SK-N-SH (cell line): ENCODE results near the gene LMO2. TPM values are rescaled to one million over a fixed set of nuclear protein-coding genes. Genes with fewer than 3 reads are reported as not detected.

Source experiments
- CTCF ChIA-PET: fragments of 300-600, 350-600 bp; formaldehyde crosslinking; extraction: SDS; loops from one replicate; lab custom pipeline; 2021; lab: Yijun Ruan, JAX
- POLR2A ChIA-PET: fragments of 350-600 bp; sonication (Branson Sonifier 250); formaldehyde crosslinking; extraction: SDS; loops from one replicate; lab custom pipeline; 2020; ENCODE audit warnings: antibody characterized with exemption, inconsistent platforms; lab: Yijun Ruan, JAX
- DNase-seq: peaks from one replicate; pipeline ENCODE4 v3.0.0; 2012
- H2AFZ ChIP-seq: fragments of 200-600 bp; sonication (generic); 2 replicates; pipeline ENCODE4 v1.8.1; 2016; ENCODE audit warnings: antibody characterized with exemption, mild to moderate bottlenecking, low read depth
- H3F3A ChIP-seq: fragments of 200-600 bp; sonication (generic); replicated peaks from 2 replicates; pipeline ENCODE3; 2016; ENCODE audit warnings: antibody characterized with exemption, mild to moderate bottlenecking; ENCODE audit not compliant: insufficient read depth
- H3K27ac ChIP-seq, 2 experiments: fragments of 200-500 bp in 1 of 2; fragments of 200-600 bp in 1 of 2; sonication (Bioruptor generic) in 1 of 2; sonication (generic), shearing (Covaris generic) in 1 of 2; 2 replicates each; pipeline versions ENCODE4 v1.5.1 to v1.6.1; 2014 to 2016; ENCODE audit warnings: low read depth in 2 of 2, inconsistent platforms in 1 of 2, low read length in 1 of 2, mild to moderate bottlenecking in 1 of 2, mixed read lengths in 1 of 2
- H3K27me3 ChIP-seq: fragments of 200-600 bp; sonication (generic), shearing (Covaris generic); 2 replicates; pipeline ENCODE4 v1.6.1; 2016; ENCODE audit warnings: mixed run types; ENCODE audit not compliant: insufficient read depth
- H3K36me3 ChIP-seq, 2 experiments: fragments of 200-500 bp in 1 of 2; fragments of 200-600 bp in 1 of 2; sonication (Bioruptor generic) in 1 of 2; sonication (generic) in 1 of 2; replicated peaks in 1 of 2; 2 replicates each; pipeline versions ENCODE3 to v1.5.1; 2014 to 2016; ENCODE audit warnings: low read length in 1 of 2, mild to moderate bottlenecking in 1 of 2; ENCODE audit not compliant: insufficient read depth in 2 of 2, control insufficient read depth in 1 of 2
- H3K4me1 ChIP-seq, 2 experiments: fragments of 200-500 bp in 1 of 2; fragments of 200-600 bp in 1 of 2; sonication (Bioruptor generic) in 1 of 2; sonication (generic), shearing (Covaris generic) in 1 of 2; 2 replicates each; pipeline versions ENCODE4 v1.5.1 to v1.6.1; 2014 to 2016; ENCODE audit warnings: low read depth in 1 of 2, low read length in 1 of 2, mixed run types in 1 of 2; ENCODE audit not compliant: insufficient read depth in 2 of 2, control insufficient read depth in 1 of 2
- H3K4me2 ChIP-seq: fragments of 200-600 bp; sonication (generic), shearing (Covaris generic); 2 replicates; pipeline ENCODE4 v1.6.1; 2017; ENCODE audit warnings: mixed run types
- H3K4me3 ChIP-seq, 2 experiments: fragments of 200-500 bp in 1 of 2; fragments of 200-600 bp in 1 of 2; sonication (Bioruptor generic) in 1 of 2; sonication (generic), shearing (Covaris generic) in 1 of 2; 2 replicates each; pipeline versions ENCODE4 v1.5.1 to v1.8.1; 2014 to 2016; ENCODE audit warnings: low read depth in 2 of 2, inconsistent platforms in 1 of 2, low read length in 1 of 2, mild to moderate bottlenecking in 1 of 2, mixed read lengths in 1 of 2, moderate library complexity in 1 of 2
- H3K79me2 ChIP-seq: fragments of 200-600 bp; sonication (generic); 2 replicates; pipeline ENCODE4 v1.8.1; 2017; ENCODE audit warnings: mild to moderate bottlenecking; ENCODE audit not compliant: insufficient read depth
- H3K9ac ChIP-seq: fragments of 200-600 bp; sonication (generic); 2 replicates; pipeline ENCODE4 v1.6.1; 2017; ENCODE audit warnings: mixed run types
- H3K9me2 ChIP-seq: fragments of 200-600 bp; sonication (generic); 2 replicates; pipeline ENCODE4 v1.6.1; 2017; ENCODE audit warnings: mixed run types
- H3K9me3 ChIP-seq: fragments of 200-600 bp; sonication (generic); 2 replicates; pipeline ENCODE4 v1.6.1; 2017; ENCODE audit warnings: mixed run types, mild to moderate bottlenecking, moderate library complexity
- H4K20me1 ChIP-seq: fragments of 200-600 bp; sonication (generic); 2 replicates; pipeline ENCODE4 v1.6.1; 2017; ENCODE audit warnings: mild to moderate bottlenecking, mixed run types; ENCODE audit not compliant: insufficient read depth
- ELF1 ChIP-seq: IDR thresholded peaks from 2 replicates; pipeline ENCODE4 v1.4.0; 2012
- EZH2phosphoT487 ChIP-seq: fragments of 200-600 bp; sonication (generic); IDR thresholded peaks from 2 replicates; pipeline ENCODE4 v1.6.1; 2017; ENCODE audit warnings: low read depth, mixed run types, mild to moderate bottlenecking, antibody characterized with exemption, moderate library complexity, borderline replicate concordance
- FOXM1 ChIP-seq: IDR thresholded peaks from 2 replicates; pipeline ENCODE4 v1.4.0; 2012; ENCODE audit warnings: low read depth, mild to moderate bottlenecking
- GABPA ChIP-seq: IDR thresholded peaks from 2 replicates; pipeline ENCODE4 v1.4.0; 2012; ENCODE audit warnings: low read depth, mild to moderate bottlenecking
- GATA2 ChIP-seq: sonication (generic); formaldehyde crosslinking; IDR thresholded peaks from 2 replicates; pipeline ENCODE4 v1.5.0; 2020; ENCODE audit warnings: mild to moderate bottlenecking, missing genetic modification reagents
- MEF2A ChIP-seq: IDR thresholded peaks from 2 replicates; pipeline ENCODE4 v1.4.0; 2012; ENCODE audit warnings: low read depth, borderline replicate concordance
- MXI1 ChIP-seq: IDR thresholded peaks from 2 replicates; pipeline ENCODE4 v1.6.1; 2012; ENCODE audit warnings: mild to moderate bottlenecking, low read depth, low read length, improper control_type of control experiment
- NFIC ChIP-seq: IDR thresholded peaks from 2 replicates; pipeline ENCODE4 v1.4.0; 2012; ENCODE audit warnings: borderline replicate concordance
- NRF1 ChIP-seq: IDR thresholded peaks from 2 replicates; pipeline ENCODE4 v1.6.1; 2012; ENCODE audit warnings: low read depth, mild to moderate bottlenecking, low read length
- POLR2AphosphoS5 ChIP-seq: IDR thresholded peaks from 2 replicates; pipeline ENCODE4 v1.6.1; 2012; ENCODE audit warnings: low read depth, low read length
- RAD21 ChIP-seq: IDR thresholded peaks from 2 replicates; pipeline ENCODE4 v1.6.1; 2012; ENCODE audit warnings: mild to moderate bottlenecking, low read length
- RCOR1 ChIP-seq: fragments of 150-350 bp; IDR thresholded peaks from 2 replicates; pipeline ENCODE4 v1.6.1; 2017; ENCODE audit warnings: antibody characterized with exemption, low read length
- RXRA ChIP-seq: IDR thresholded peaks from 2 replicates; pipeline ENCODE4 v1.4.0; 2012; ENCODE audit warnings: low read depth, mild to moderate bottlenecking, borderline replicate concordance
- SMC3 ChIP-seq: IDR thresholded peaks from 2 replicates; pipeline ENCODE4 v1.6.1; 2012; ENCODE audit warnings: low read depth, low read length, improper control_type of control experiment
- TCF12 ChIP-seq: IDR thresholded peaks from 2 replicates; pipeline ENCODE4 v1.4.0; 2012
- TEAD4 ChIP-seq: IDR thresholded peaks from 2 replicates; pipeline ENCODE4 v1.4.0; 2012; ENCODE audit warnings: mild to moderate bottlenecking, borderline replicate concordance; ENCODE audit not compliant: insufficient read depth
- WGBS: methylation state at CpG from one replicate; pipeline ENCODE4 v1.1.6; 2017; ENCODE audit warnings: low lambda C conversion rate; 5-methylcytosine and 5-hydroxymethylcytosine counted together
- polyA plus RNA-seq, 3 experiments: library from polyadenylated mRNA; depleted of rRNA; stranded (reverse); fragments of >200 nt; gene quantifications; 2 replicates each; pipeline ENCODE4 v1.2.3, GENCODE V29; 2012
- TF ChIP-seq, protein P1 (sequence below): IDR thresholded peaks from 2 replicates; pipeline ENCODE4 v1.4.0; 2012; ENCODE audit warnings: low read depth, borderline replicate concordance
- TF ChIP-seq, protein P2 (sequence below): fragments of 200-600 bp; sonication (generic); IDR thresholded peaks from 2 replicates; pipeline ENCODE4 v1.6.1; 2017; ENCODE audit warnings: antibody characterized with exemption, mild to moderate bottlenecking, moderate library complexity
- TF ChIP-seq, protein P3 (sequence below): fragments of 150-350 bp; IDR thresholded peaks from 2 replicates; pipeline ENCODE4 v1.6.1; 2017; ENCODE audit warnings: antibody characterized with exemption, low read length, low read depth, borderline replicate concordance
- TF ChIP-seq, protein P4 (sequence below): IDR thresholded peaks from 2 replicates; pipeline ENCODE4 v1.4.0; 2012; ENCODE audit warnings: low read depth
- TF ChIP-seq, protein P5 (sequence below): IDR thresholded peaks from 2 replicates; pipeline ENCODE4 v1.6.1; 2012; ENCODE audit warnings: mild to moderate bottlenecking, low read depth, low read length, moderate library complexity

LMO2 gene
- polyA plus RNA-seq, 1 of the 3 experiments (the other 2 are of a cell fraction) = 0.05 TPM

DNA sequence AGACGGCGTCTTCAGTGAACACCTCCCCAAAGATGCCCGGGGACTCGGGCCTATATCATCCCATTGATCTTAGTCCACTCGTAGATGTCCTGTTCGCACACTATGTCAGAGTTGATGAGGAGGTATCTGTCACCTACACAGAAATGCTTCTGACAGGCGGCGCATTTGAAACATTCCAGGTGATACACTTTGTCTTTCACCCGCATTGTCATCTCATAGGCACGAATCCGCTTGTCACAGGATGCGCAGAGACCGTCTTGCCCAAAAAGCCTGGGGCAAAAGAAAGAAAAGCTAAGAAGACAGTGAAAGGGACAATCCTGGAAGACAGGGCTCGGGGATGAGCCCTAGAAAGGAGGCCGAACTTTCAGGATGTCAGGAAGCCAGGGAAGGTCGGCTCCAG is 32.6 kb downstream of the LMO2 start:
- 81% methylated on average over 15 of the region's 16 CpGs for WGBS
- no peak overlapping the region for H3K4me2 ChIP-seq
- no peak for DNase-seq
- H4K20me1 ChIP-seq = no peaks in the 10 kb centered on the region
- no peaks in the 10 kb centered on the region for H3K9me2 ChIP-seq
- POLR2A ChIA-PET = no interaction called here
- H2AFZ ChIP-seq = no peak overlapping the region
- H3K9me3 ChIP-seq = no peaks in the 10 kb centered on the region
- TF ChIP-seq, protein P1, sequence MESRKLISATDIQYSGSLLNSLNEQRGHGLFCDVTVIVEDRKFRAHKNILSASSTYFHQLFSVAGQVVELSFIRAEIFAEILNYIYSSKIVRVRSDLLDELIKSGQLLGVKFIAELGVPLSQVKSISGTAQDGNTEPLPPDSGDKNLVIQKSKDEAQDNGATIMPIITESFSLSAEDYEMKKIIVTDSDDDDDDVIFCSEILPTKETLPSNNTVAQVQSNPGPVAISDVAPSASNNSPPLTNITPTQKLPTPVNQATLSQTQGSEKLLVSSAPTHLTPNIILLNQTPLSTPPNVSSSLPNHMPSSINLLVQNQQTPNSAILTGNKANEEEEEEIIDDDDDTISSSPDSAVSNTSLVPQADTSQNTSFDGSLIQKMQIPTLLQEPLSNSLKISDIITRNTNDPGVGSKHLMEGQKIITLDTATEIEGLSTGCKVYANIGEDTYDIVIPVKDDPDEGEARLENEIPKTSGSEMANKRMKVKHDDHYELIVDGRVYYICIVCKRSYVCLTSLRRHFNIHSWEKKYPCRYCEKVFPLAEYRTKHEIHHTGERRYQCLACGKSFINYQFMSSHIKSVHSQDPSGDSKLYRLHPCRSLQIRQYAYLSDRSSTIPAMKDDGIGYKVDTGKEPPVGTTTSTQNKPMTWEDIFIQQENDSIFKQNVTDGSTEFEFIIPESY = no peak
- TF ChIP-seq TCF12 (no peak), NRF1 (no peak), RXRA (no peak), TEAD4 (no peak)
- H3K4me1 ChIP-seq = peaks cover 0 to 5% of the 10 kb centered on the region in 2 experiments; a peak in 2 of 4 replicates
- peaks cover 62% of the 10 kb centered on the region for H3K27me3 ChIP-seq
- H3K27ac ChIP-seq = no peak overlapping the region
- no peak overlapping the region for H3K4me3 ChIP-seq
- H3F3A ChIP-seq = no peaks in the 10 kb centered on the region
- no peaks in the 10 kb centered on the region for H3K36me3 ChIP-seq
- H3K9ac ChIP-seq = no peak overlapping the region
- no peaks in the 10 kb centered on the region for H3K79me2 ChIP-seq
- CTCF ChIA-PET = interaction anchor here (1.1 to 4.5 kb wide), 15 partner anchors 10 to 633 kb away, joined by 3 to 64 read pairs (median 18); no protein-coding TSS in a partner anchor

DNA sequence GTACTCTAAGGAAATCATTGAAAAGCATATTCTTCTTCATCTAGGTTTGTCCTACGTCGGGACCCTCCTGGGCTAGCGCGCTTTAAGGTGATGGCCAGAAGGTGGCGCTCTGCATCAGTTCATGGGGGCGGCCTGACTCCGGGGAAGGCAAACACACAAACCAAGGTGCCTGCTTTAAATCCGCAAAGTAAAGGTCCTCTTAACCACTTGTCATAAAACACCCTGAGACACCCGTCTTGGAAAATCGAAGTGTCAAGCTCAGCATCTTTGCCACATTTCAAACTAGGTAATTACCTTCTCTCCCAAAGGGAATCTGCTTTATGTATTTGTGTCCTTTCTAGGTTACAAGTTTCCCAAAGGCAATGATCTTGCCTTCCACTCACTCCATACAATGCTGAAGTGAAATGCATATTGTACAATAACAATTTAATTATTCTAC is 33.9 kb downstream of the LMO2 start:
- Histone ChIP-seq H3K27me3 (peaks cover 59% of the 10 kb centered on the region), H3F3A (no peaks in the 10 kb centered on the region), H3K27ac (no peak overlapping the region), H3K79me2 (no peaks in the 10 kb centered on the region), H3K9me2 (no peaks in the 10 kb centered on the region), H3K9me3 (no peaks in the 10 kb centered on the region), H3K4me3 (no peak overlapping the region; a peak in 1 of 4 replicates), H3K4me2 (no peak overlapping the region), H3K9ac (no peak overlapping the region), H3K4me1 (peaks cover 0 to 5% of the 10 kb centered on the region in 2 experiments; a peak in 2 of 4 replicates), H3K36me3 (no peaks in the 10 kb centered on the region), H2AFZ (no peak overlapping the region), H4K20me1 (no peaks in the 10 kb centered on the region)
- WGBS = 5% methylated on average over 10 of the region's 10 CpGs
- POLR2A ChIA-PET = no interaction called here
- CTCF ChIA-PET = interaction anchor here (0.6 to 4.5 kb wide), 47 partner anchors 9 to 635 kb away, joined by 3 to 64 read pairs (median 5); no protein-coding TSS in a partner anchor
- peak; percentile 81 for DNase-seq
- no peak for TF ChIP-seq MXI1
- TF ChIP-seq GABPA = no peak
- no peak for TF ChIP-seq POLR2AphosphoS5
- TF ChIP-seq EZH2phosphoT487 = no peak
- TF ChIP-seq SMC3 = peak; percentile 89
- TF ChIP-seq, protein P2, sequence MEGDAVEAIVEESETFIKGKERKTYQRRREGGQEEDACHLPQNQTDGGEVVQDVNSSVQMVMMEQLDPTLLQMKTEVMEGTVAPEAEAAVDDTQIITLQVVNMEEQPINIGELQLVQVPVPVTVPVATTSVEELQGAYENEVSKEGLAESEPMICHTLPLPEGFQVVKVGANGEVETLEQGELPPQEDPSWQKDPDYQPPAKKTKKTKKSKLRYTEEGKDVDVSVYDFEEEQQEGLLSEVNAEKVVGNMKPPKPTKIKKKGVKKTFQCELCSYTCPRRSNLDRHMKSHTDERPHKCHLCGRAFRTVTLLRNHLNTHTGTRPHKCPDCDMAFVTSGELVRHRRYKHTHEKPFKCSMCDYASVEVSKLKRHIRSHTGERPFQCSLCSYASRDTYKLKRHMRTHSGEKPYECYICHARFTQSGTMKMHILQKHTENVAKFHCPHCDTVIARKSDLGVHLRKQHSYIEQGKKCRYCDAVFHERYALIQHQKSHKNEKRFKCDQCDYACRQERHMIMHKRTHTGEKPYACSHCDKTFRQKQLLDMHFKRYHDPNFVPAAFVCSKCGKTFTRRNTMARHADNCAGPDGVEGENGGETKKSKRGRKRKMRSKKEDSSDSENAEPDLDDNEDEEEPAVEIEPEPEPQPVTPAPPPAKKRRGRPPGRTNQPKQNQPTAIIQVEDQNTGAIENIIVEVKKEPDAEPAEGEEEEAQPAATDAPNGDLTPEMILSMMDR = peak; percentile 93
- TF ChIP-seq RCOR1 = no peak
- TF ChIP-seq NFIC = no peak
- no peak for TF ChIP-seq ELF1
- TF ChIP-seq, protein P3, sequence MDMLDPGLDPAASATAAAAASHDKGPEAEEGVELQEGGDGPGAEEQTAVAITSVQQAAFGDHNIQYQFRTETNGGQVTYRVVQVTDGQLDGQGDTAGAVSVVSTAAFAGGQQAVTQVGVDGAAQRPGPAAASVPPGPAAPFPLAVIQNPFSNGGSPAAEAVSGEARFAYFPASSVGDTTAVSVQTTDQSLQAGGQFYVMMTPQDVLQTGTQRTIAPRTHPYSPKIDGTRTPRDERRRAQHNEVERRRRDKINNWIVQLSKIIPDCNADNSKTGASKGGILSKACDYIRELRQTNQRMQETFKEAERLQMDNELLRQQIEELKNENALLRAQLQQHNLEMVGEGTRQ = no peak
- no peak for TF ChIP-seq GATA2 (CRISPR knock-in tag)
- TF ChIP-seq MEF2A = no peak
- TF ChIP-seq, protein P4, sequence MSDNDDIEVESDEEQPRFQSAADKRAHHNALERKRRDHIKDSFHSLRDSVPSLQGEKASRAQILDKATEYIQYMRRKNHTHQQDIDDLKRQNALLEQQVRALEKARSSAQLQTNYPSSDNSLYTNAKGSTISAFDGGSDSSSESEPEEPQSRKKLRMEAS = no peak
- TF ChIP-seq FOXM1 = no peak
- TF ChIP-seq, protein P5, sequence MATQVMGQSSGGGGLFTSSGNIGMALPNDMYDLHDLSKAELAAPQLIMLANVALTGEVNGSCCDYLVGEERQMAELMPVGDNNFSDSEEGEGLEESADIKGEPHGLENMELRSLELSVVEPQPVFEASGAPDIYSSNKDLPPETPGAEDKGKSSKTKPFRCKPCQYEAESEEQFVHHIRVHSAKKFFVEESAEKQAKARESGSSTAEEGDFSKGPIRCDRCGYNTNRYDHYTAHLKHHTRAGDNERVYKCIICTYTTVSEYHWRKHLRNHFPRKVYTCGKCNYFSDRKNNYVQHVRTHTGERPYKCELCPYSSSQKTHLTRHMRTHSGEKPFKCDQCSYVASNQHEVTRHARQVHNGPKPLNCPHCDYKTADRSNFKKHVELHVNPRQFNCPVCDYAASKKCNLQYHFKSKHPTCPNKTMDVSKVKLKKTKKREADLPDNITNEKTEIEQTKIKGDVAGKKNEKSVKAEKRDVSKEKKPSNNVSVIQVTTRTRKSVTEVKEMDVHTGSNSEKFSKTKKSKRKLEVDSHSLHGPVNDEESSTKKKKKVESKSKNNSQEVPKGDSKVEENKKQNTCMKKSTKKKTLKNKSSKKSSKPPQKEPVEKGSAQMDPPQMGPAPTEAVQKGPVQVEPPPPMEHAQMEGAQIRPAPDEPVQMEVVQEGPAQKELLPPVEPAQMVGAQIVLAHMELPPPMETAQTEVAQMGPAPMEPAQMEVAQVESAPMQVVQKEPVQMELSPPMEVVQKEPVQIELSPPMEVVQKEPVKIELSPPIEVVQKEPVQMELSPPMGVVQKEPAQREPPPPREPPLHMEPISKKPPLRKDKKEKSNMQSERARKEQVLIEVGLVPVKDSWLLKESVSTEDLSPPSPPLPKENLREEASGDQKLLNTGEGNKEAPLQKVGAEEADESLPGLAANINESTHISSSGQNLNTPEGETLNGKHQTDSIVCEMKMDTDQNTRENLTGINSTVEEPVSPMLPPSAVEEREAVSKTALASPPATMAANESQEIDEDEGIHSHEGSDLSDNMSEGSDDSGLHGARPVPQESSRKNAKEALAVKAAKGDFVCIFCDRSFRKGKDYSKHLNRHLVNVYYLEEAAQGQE = no peak
- TF ChIP-seq RAD21 = peak; percentile 90
- no peak for TF ChIP-seq TEAD4
